ENCODE data around the gene DSG3.

DSG3 gene

GRCh38 chr18:31430554-31430953 is 17.0 kb upstream of the DSG3 start:
- no peak for TF ChIP-seq EGR1 (IDR thresholded peaks at IDR 0.05)
- no peak for TF ChIP-seq YY1 (IDR thresholded peaks at IDR 0.05; ENCODE audit: low read depth)
- TF ChIP-seq FOXM1 (IDR thresholded peaks at IDR 0.05; ENCODE audit: borderline replicate concordance, low read depth) = no peak
- no peak for TF ChIP-seq NFIC (IDR thresholded peaks at IDR 0.05)
- TF ChIP-seq CEBPB (IDR thresholded peaks at IDR 0.05) = no peak
- no peak for TF ChIP-seq TAF1 (IDR thresholded peaks at IDR 0.05; ENCODE audit: low read depth)
- TF ChIP-seq USF1 (IDR thresholded peaks at IDR 0.05) = no peak
- TF ChIP-seq TCF12 (IDR thresholded peaks at IDR 0.05; ENCODE audit: low read depth) = no peak
- TF ChIP-seq ZBTB7A (IDR thresholded peaks at IDR 0.05; ENCODE audit: low read depth) = no peak

GRCh38 chr18:31432316-31432715 is 15.2 kb upstream of the DSG3 start:
- TF ChIP-seq TEAD4 (IDR thresholded peaks at IDR 0.05) = no peak
- no peak for TF ChIP-seq REST (IDR thresholded peaks at IDR 0.05; ENCODE audit: low read depth)
- no peak for TF ChIP-seq EP300 (IDR thresholded peaks at IDR 0.05; ENCODE audit: borderline replicate concordance)
- no peak for TF ChIP-seq FOXM1 (IDR thresholded peaks at IDR 0.05; ENCODE audit: borderline replicate concordance, low read depth)
- no peak for TF ChIP-seq EGR1 (IDR thresholded peaks at IDR 0.05)
- no peak for TF ChIP-seq USF1 (IDR thresholded peaks at IDR 0.05)
- TF ChIP-seq MAX (IDR thresholded peaks at IDR 0.05) = no peak
- TF ChIP-seq YY1 (IDR thresholded peaks at IDR 0.05; ENCODE audit: low read depth) = no peak
- TF ChIP-seq RAD21 (IDR thresholded peaks at IDR 0.05; ENCODE audit: low read depth) = no peak
- TF ChIP-seq CREB1 (IDR thresholded peaks at IDR 0.05; ENCODE audit: low read depth) = no peak
- TF ChIP-seq ZBTB7A (IDR thresholded peaks at IDR 0.05; ENCODE audit: low read depth) = no peak
- no peak for TF ChIP-seq NFIC (IDR thresholded peaks at IDR 0.05)

GRCh38 chr18:31436825-31437224 is 10.7 kb upstream of the DSG3 start:
- no peak for TF ChIP-seq NFIC (IDR thresholded peaks at IDR 0.05)

- no peak for TF ChIP-seq ZBTB7A (IDR thresholded peaks at IDR 0.05; ENCODE audit: low read depth)
These were observed 9.1 kb upstream of the DSG3 start for GRCh38 chr18:31438402-31438801.

- TF ChIP-seq EP300 (IDR thresholded peaks at IDR 0.05; ENCODE audit: borderline replicate concordance) (no peak), CEBPB (IDR thresholded peaks at IDR 0.05) (no peak), TEAD4 (IDR thresholded peaks at IDR 0.05) (no peak), CREB1 (IDR thresholded peaks at IDR 0.05; ENCODE audit: low read depth) (no peak), ZBTB7A (IDR thresholded peaks at IDR 0.05; ENCODE audit: low read depth) (no peak), USF1 (IDR thresholded peaks at IDR 0.05) (no peak), EGR1 (IDR thresholded peaks at IDR 0.05) (no peak), NFIC (IDR thresholded peaks at IDR 0.05) (no peak)
These were observed 7.7 kb upstream of the DSG3 start for GRCh38 chr18:31439807-31440325.

GRCh38 chr18:31440787-31441186 is 6.8 kb upstream of the DSG3 start:
- TF ChIP-seq USF1 (IDR thresholded peaks at IDR 0.05) (no peak), TEAD4 (IDR thresholded peaks at IDR 0.05) (no peak), TCF12 (IDR thresholded peaks at IDR 0.05; ENCODE audit: low read depth) (no peak), TAF1 (IDR thresholded peaks at IDR 0.05; ENCODE audit: low read depth) (no peak), EP300 (IDR thresholded peaks at IDR 0.05; ENCODE audit: borderline replicate concordance) (no peak), MAX (IDR thresholded peaks at IDR 0.05) (no peak), EGR1 (IDR thresholded peaks at IDR 0.05) (no peak)

- TF ChIP-seq TAF1 (IDR thresholded peaks at IDR 0.05; ENCODE audit: low read depth) (no peak), EP300 (IDR thresholded peaks at IDR 0.05; ENCODE audit: borderline replicate concordance) (no peak), CEBPB (IDR thresholded peaks at IDR 0.05) (no peak), TEAD4 (IDR thresholded peaks at IDR 0.05) (no peak), YY1 (IDR thresholded peaks at IDR 0.05; ENCODE audit: low read depth) (no peak), NFIC (IDR thresholded peaks at IDR 0.05) (no peak), RAD21 (IDR thresholded peaks at IDR 0.05; ENCODE audit: low read depth) (no peak), CREB1 (IDR thresholded peaks at IDR 0.05; ENCODE audit: low read depth) (no peak), TCF12 (IDR thresholded peaks at IDR 0.05; ENCODE audit: low read depth) (no peak), REST (IDR thresholded peaks at IDR 0.05; ENCODE audit: low read depth) (no peak), FOXM1 (IDR thresholded peaks at IDR 0.05; ENCODE audit: borderline replicate concordance, low read depth) (no peak), ZBTB7A (IDR thresholded peaks at IDR 0.05; ENCODE audit: low read depth) (no peak), USF1 (IDR thresholded peaks at IDR 0.05) (no peak), MAX (IDR thresholded peaks at IDR 0.05) (no peak), EGR1 (IDR thresholded peaks at IDR 0.05) (no peak)
These were observed 6.0 kb upstream of the DSG3 start for GRCh38 chr18:31441493-31441892.
